AG04450 (cell line): Measurements from ENCODE around the gene UTY. TPM values are rescaled to one million over a fixed set of nuclear protein-coding genes. Genes with fewer than 3 reads are reported as not detected.

Experiments
- CTCF ChIA-PET: fragments of 300-600, 350-600 bp; formaldehyde crosslinking; extraction: SDS; loops from one replicate; lab custom pipeline; 2022; ENCODE audit warnings: antibody characterized with exemption, inconsistent platforms; lab: Charles Lee
- POLR2A ChIA-PET: fragments of 350-600 bp; formaldehyde crosslinking; extraction: SDS; loops from one replicate; lab custom pipeline; 2021; ENCODE audit warnings: antibody characterized with exemption, inconsistent platforms; lab: Yijun Ruan, JAX
- DNase-seq: peaks from one replicate; pipeline ENCODE4 v3.0.0-alpha.2; 2011; ENCODE audit warnings: low read depth, low spot score
- H3K27ac ChIP-seq: one replicate; pipeline ENCODE4 v1.5.1; 2012; ENCODE audit warnings: low read depth, low read length, control low read depth
- H3K27me3 ChIP-seq: one replicate; pipeline ENCODE4 v1.6.0; 2012; ENCODE audit warnings: low read length; ENCODE audit not compliant: control insufficient read depth, insufficient read depth
- H3K4me3 ChIP-seq: 2 replicates; pipeline ENCODE4 v1.5.1; 2011; ENCODE audit warnings: mild to moderate bottlenecking, low read depth, low read length, control low read depth
- H3K9me3 ChIP-seq: 2 replicates; pipeline ENCODE4 v1.5.1; 2012; ENCODE audit warnings: low read length; ENCODE audit not compliant: control insufficient read depth, insufficient read depth
- polyA plus RNA-seq: library from polyadenylated mRNA; depleted of rRNA; stranded (reverse); fragments of >200 nt; gene quantifications from 2 replicates; pipeline ENCODE4 v1.2.3, GENCODE V29; 2011
- TF ChIP-seq, protein P1 (sequence below): IDR thresholded peaks from 2 replicates; pipeline ENCODE4 v1.5.1; 2011; ENCODE audit warnings: low read depth, low read length, control low read depth, inconsistent platforms

Gene UTY
- polyA plus RNA-seq, 1 experiment, result 11.0 TPM

DNA sequence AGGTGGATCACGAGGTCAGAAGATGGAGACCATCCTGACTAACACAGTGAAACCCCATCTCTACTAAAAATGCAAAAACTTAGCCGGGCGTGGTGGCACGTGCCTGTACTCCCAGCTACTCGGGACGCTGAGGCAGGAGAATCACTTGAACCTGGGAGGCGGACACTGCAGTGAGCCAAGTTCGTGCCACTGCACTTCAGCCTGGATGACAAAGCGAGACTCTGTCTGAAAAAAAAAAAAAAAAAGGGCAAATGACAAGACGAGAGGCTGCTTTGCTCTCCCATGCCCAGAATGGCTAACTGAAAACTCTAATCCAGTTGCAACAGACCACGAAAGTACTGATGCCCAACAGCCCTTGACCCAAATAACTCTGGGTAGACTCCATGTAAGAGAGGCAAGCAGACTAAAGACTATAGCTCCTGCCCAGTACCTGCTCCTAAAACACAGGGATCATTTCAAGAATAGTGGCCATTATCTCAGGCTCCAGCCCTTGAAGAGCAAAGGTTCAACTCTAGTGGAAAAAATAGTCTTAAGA is 29.2 kb downstream of the UTY start:
- ChIA-PET POLR2A (no interaction called here), CTCF (no interaction called here)
- Histone ChIP-seq H3K27me3 (no peaks in the 10 kb centered on the region), H3K4me3 (no peak overlapping the region), H3K27ac (no peak overlapping the region), H3K9me3 (no peaks in the 10 kb centered on the region)
- TF ChIP-seq, protein P1, sequence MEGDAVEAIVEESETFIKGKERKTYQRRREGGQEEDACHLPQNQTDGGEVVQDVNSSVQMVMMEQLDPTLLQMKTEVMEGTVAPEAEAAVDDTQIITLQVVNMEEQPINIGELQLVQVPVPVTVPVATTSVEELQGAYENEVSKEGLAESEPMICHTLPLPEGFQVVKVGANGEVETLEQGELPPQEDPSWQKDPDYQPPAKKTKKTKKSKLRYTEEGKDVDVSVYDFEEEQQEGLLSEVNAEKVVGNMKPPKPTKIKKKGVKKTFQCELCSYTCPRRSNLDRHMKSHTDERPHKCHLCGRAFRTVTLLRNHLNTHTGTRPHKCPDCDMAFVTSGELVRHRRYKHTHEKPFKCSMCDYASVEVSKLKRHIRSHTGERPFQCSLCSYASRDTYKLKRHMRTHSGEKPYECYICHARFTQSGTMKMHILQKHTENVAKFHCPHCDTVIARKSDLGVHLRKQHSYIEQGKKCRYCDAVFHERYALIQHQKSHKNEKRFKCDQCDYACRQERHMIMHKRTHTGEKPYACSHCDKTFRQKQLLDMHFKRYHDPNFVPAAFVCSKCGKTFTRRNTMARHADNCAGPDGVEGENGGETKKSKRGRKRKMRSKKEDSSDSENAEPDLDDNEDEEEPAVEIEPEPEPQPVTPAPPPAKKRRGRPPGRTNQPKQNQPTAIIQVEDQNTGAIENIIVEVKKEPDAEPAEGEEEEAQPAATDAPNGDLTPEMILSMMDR, result no peak
- no peak for DNase-seq

DNA sequence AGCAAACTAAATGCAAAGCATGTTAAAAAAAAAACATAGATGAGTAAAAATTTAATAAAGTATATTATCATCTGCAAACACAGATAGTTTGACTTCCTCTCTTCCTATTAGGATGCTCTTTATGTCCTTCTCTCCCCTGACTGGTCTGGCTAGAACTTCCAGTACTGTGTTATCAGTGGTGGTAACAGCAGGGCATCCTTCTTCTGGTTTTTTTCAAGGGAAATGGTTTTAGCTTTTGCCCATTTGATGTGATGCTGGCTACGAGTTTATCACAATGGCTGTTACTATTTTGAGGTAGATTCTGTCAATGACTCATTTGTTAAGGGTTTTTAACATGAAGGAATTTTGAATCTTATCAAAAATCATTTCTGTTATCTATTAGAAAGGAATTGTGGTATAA is 34.3 kb downstream of the UTY start:
- DNase-seq, result no peak
- TF ChIP-seq, protein P1, result no peak
- Histone ChIP-seq H3K9me3 (no peaks in the 10 kb centered on the region), H3K27ac (no peak overlapping the region), H3K27me3 (no peaks in the 10 kb centered on the region), H3K4me3 (no peak overlapping the region)
- ChIA-PET POLR2A (no interaction called here), CTCF (no interaction called here)

DNA sequence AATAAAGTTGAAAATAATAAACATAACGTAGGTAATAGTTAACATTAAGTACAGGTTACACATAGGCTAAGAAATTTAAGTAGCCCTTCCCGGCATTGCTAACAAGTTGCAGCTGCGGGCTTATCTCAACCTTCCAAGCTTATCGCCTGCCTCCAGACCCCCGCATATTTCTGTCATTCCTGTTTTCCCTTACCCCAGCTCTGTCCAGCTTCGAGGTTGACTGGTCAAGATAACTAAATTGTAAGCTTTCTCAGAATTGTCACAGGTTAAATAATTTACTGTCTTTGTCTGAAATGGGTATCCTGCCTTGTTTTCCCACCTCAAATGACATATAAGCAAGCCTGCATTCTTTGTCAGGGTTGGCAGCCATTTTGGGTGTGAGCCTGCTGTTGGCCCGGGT is 36.7 kb downstream of the UTY start:
- Histone ChIP-seq H3K4me3 (no peak overlapping the region), H3K27ac (no peak overlapping the region), H3K9me3 (no peaks in the 10 kb centered on the region), H3K27me3 (no peaks in the 10 kb centered on the region)
- TF ChIP-seq, protein P1, result no peak
- ChIA-PET POLR2A (no interaction called here), CTCF (no interaction called here)
- DNase-seq, result no peak

DNA sequence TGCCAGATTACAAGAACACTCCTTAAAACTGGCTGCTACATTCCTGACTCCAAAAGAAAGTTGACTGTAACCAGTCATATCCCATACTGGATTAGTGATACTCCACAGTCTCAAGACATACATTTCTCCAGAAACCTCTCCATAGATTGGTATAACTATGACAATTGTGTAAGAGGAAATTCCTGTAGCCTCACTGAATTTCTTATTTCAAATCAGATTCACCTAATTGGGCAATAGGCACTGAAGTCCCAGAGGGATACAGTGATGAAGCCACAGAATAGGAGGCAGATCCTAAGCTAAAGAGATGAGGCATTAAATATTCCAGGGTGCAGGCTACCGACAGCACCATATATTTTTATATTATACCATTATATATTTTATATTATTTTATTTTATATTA is 39.0 kb downstream of the UTY start:
- ChIA-PET POLR2A (no interaction called here), CTCF (no interaction called here)
- TF ChIP-seq, protein P1, result no peak
- DNase-seq, result no peak
- no peak overlapping the region for H3K4me3 ChIP-seq
- H3K27ac ChIP-seq, result no peak overlapping the region
- no peaks in the 10 kb centered on the region for H3K27me3 ChIP-seq
- no peaks in the 10 kb centered on the region for H3K9me3 ChIP-seq

DNA sequence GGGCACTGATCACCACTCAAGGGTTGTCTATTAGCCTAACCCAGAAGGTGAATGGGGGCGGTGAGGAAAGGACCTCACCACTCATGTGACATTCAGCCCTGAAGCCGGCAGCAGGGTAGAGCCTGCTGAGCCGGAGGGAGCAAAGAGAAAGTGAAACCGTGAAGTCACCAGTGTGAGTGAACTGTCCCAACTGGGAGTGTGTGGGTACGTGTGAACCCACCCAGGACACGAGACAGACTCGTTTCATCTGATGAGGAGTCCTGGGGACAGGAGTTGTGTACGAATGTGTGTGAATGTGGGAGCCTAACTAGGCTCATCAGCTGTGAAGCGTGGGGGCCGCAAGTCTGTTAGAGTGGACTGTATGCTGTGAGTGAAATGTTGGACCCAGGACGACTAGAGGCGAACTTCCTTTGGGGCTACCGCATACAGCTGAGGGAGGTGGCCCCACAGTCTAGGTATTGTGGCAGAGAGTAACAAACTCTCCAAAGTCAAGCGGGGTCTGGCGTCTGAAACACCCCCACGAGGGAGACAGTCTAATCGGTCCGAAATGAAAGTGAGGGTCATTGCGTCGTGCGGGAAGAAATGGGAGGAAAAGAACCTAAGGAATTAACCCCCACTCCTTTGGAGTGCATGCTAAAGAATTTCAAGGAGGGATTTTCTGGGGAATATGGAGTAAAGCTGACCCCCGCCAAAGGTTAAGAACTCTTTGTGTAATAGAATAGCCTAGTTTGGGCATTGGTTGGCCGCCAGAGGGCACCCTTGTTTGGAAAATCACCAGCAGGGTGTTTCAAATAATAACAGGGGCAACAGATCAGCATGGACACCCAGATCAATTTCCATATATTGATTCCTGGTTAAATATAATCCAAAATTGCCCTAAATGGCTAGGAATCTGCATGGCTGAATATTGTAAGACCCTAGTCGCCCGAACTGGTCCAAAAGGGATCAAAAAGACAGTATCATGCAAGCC is 43.6 kb downstream of the UTY start:
- TF ChIP-seq, protein P1, result peak; percentile 14; the same call in 1 of the 2 replicates
- H3K9me3 ChIP-seq, result no peaks in the 10 kb centered on the region
- no peaks in the 10 kb centered on the region for H3K27me3 ChIP-seq
- CTCF ChIA-PET, result interaction anchor here (0.7 to 1.5 kb wide), 2 partner anchors 13 to 23 kb away, joined by 4 to 9 read pairs; no protein-coding TSS in a partner anchor
- no peak overlapping the region for H3K4me3 ChIP-seq
- H3K27ac ChIP-seq, result no peak overlapping the region
- POLR2A ChIA-PET, result no interaction called here
- no peak for DNase-seq
